Measurements from ENCODE around the gene CTCFL.

The CTCFL gene

DNA sequence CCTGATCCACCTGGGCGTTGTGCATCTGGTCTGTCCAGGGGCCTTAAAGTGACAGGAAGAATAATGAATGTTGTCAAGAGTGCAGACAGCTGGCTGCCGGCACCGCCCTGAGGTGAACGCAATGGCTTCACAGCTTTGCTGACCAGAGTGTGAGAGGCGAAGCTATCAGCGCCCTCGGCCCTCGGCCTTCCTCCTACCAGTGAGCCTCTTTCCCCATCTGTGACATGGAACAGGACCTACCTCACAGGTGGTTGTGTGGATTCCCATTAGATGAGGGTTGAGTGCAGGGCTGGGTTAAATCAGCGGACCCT, 54.8 kb downstream of the CTCFL start:
- no peaks in the 10 kb centered on the region for H3K27me3 ChIP-seq (ENCODE audit: insufficient read depth, poor library complexity, severe bottlenecking)
- no peak overlapping the region for H3K4me3 ChIP-seq (replicated peaks; ENCODE audit: insufficient read depth, low read length)
- DNase-seq (ENCODE audit: low read depth in 1 of 2, low spot score in 1 of 2): no peak
- H3K27ac ChIP-seq (replicated peaks): no peak overlapping the region
- TF ChIP-seq CTCF (IDR thresholded peaks at IDR 0.05; ENCODE audit: insufficient read depth, low read length) (no peak), GABPA (IDR thresholded peaks at IDR 0.05; ENCODE audit: low read depth) (no peak), REST (IDR thresholded peaks at IDR 0.05; ENCODE audit: insufficient replicate concordance, low read depth) (no peak), POLR2AphosphoS5 (IDR thresholded peaks at IDR 0.05; ENCODE audit: low read depth) (no peak), SPI1 (IDR thresholded peaks at IDR 0.05; ENCODE audit: borderline replicate concordance, low read depth) (no peak)

GRCh38 chr20:57469418-57470211, 55.3 kb downstream of the CTCFL start:
- H3K4me3 ChIP-seq (replicated peaks; ENCODE audit: insufficient read depth, low read length): no peak overlapping the region
- H3K27me3 ChIP-seq (ENCODE audit: insufficient read depth, poor library complexity, severe bottlenecking): no peaks in the 10 kb centered on the region
- TF ChIP-seq SPI1 (IDR thresholded peaks at IDR 0.05; ENCODE audit: borderline replicate concordance, low read depth) (no peak), CTCF (IDR thresholded peaks at IDR 0.05; ENCODE audit: insufficient read depth, low read length) (no peak), GABPA (IDR thresholded peaks at IDR 0.05; ENCODE audit: low read depth) (no peak), POLR2AphosphoS5 (IDR thresholded peaks at IDR 0.05; ENCODE audit: low read depth) (no peak), REST (IDR thresholded peaks at IDR 0.05; ENCODE audit: insufficient replicate concordance, low read depth) (no peak)
- DNase-seq (ENCODE audit: low read depth in 1 of 2, low spot score in 1 of 2): no peak
- no peak overlapping the region for H3K27ac ChIP-seq (replicated peaks)

GRCh38 chr20:57468523-57469417, 56.2 kb downstream of the CTCFL start:
- Histone ChIP-seq H3K27ac (replicated peaks) (no peak overlapping the region), H3K27me3 (ENCODE audit: insufficient read depth, poor library complexity, severe bottlenecking) (no peaks in the 10 kb centered on the region), H3K4me3 (replicated peaks; ENCODE audit: insufficient read depth, low read length) (no peak overlapping the region)
- TF ChIP-seq SPI1 (IDR thresholded peaks at IDR 0.05; ENCODE audit: borderline replicate concordance, low read depth) (no peak), POLR2AphosphoS5 (IDR thresholded peaks at IDR 0.05; ENCODE audit: low read depth) (no peak)
- DNase-seq (ENCODE audit: low read depth in 1 of 2, low spot score in 1 of 2): no peak

DNA sequence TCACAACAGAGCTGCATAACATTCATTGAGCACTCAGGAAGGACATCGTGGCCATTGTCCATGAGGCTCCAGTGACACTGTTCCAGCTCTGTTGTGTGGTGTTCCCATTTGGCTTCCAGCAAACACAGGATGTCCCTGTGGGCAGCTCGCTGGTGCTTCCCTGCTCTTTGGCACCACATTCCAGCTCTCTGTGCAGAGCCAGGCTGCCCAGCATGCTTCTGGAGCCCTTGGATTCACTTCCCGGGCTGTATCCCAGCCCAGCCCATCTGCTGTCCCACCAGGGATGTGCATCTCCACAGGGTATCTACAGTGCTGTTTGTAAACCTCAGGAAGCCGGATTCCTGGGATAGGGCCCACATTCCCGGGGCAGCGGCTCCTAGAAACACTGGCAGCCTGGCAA, 57.2 kb downstream of the CTCFL start:
- no peak for DNase-seq (ENCODE audit: low read depth in 1 of 2, low spot score in 1 of 2)
- Histone ChIP-seq H3K4me3 (replicated peaks; ENCODE audit: insufficient read depth, low read length) (no peak overlapping the region), H3K27me3 (ENCODE audit: insufficient read depth, poor library complexity, severe bottlenecking) (no peaks in the 10 kb centered on the region), H3K27ac (replicated peaks) (no peak overlapping the region)
- TF ChIP-seq POLR2AphosphoS5 (IDR thresholded peaks at IDR 0.05; ENCODE audit: low read depth) (no peak), GABPA (IDR thresholded peaks at IDR 0.05; ENCODE audit: low read depth) (no peak), REST (IDR thresholded peaks at IDR 0.05; ENCODE audit: insufficient replicate concordance, low read depth) (no peak), CTCF (IDR thresholded peaks at IDR 0.05; ENCODE audit: insufficient read depth, low read length) (no peak), SPI1 (IDR thresholded peaks at IDR 0.05; ENCODE audit: borderline replicate concordance, low read depth) (no peak)

All from HL-60 (cell line).